H1 (cell line): ENCODE measurements around the gene AMZ1. TPM values are rescaled to one million over a fixed set of nuclear protein-coding genes. Genes with fewer than 3 reads are reported as not detected.

Experiments
- BACH1 ChIP-seq: IDR thresholded peaks from 2 replicates; pipeline ENCODE4 v1.6.1; 2012; ENCODE audit warnings: low read length, improper control_type of control experiment
- EGR1 ChIP-seq: IDR thresholded peaks from 2 replicates; pipeline ENCODE4 v1.6.1; 2011; ENCODE audit warnings: low read depth, low read length, borderline replicate concordance
- GABPA ChIP-seq: IDR thresholded peaks from 2 replicates; pipeline ENCODE4 v1.6.1; 2011; ENCODE audit warnings: mild to moderate bottlenecking, low read length, moderate library complexity, borderline replicate concordance; ENCODE audit not compliant: insufficient read depth
- RBBP5 ChIP-seq: IDR thresholded peaks from 2 replicates; pipeline ENCODE4 v1.7.1; 2012; ENCODE audit warnings: low read depth, mild to moderate bottlenecking, inconsistent platforms, low read length, moderate library complexity, borderline replicate concordance
- RNF2 ChIP-seq: fragments of 200-900, 300-1000 bp; sonication (generic); IDR thresholded peaks from 2 replicates; pipeline ENCODE4 v1.7.1; 2016; ENCODE audit warnings: borderline replicate concordance, low read depth, mild to moderate bottlenecking, antibody characterized with exemption, low read length; ENCODE audit not compliant: poor library complexity, severe bottlenecking; ENCODE audit errors: missing control alignments
- SIX5 ChIP-seq: IDR thresholded peaks from 2 replicates; pipeline ENCODE4 v1.6.1; 2011; ENCODE audit warnings: mild to moderate bottlenecking, low read depth, low read length
- TCF12 ChIP-seq: IDR thresholded peaks from 2 replicates; pipeline ENCODE4 v1.6.1; 2011; ENCODE audit warnings: low read depth, mild to moderate bottlenecking, low read length
- polyA plus RNA-seq, 7 experiments: library from polyadenylated mRNA; depleted of rRNA in 3 of 7; stranded (reverse) in 5 of 7; unstranded in 2 of 7; fragments of >200 nt in 5 of 7; fragments of 200-250 nt in 2 of 7; gene quantifications; 1 replicate in 5 of 7; 2 replicates in 1 of 7; 4 replicates in 1 of 7; pipeline versions ENCODE4 v1.2.1 to v1.2.3, GENCODE V29; 2011 to 2013; ENCODE audit warnings: missing spikeins in 2 of 7, mixed read lengths in 2 of 7
- total RNA-seq: library from RNA; stranded (reverse); fragmentation: NEBNext Ultra II Directional; extraction: Animal tissue kit (Norgen Biotek cat#: 25700); gene quantifications from 2 replicates; pipeline ENCODE4 v1.2.1, GENCODE V29; 2021
- TF ChIP-seq, protein P1 (sequence below), 3 experiments: IDR thresholded peaks; 1 replicate in 2 of 3; 2 replicates in 1 of 3; pipeline versions ENCODE4 v1.5.1 to v1.6.1; 2011; ENCODE audit warnings: low read length in 3 of 3, mild to moderate bottlenecking in 3 of 3, inconsistent platforms in 2 of 3, low read depth in 1 of 3, moderate library complexity in 1 of 3; ENCODE audit not compliant: insufficient read depth in 1 of 3; ENCODE audit errors: control extremely low read depth in 1 of 3

AMZ1 gene
- total and polyA plus RNA-seq, 2 of the 8 experiments (the other 6 are each of a cell fraction or from before 2014, with no cell fraction given): 0.59 to 1.4 TPM

DNA sequence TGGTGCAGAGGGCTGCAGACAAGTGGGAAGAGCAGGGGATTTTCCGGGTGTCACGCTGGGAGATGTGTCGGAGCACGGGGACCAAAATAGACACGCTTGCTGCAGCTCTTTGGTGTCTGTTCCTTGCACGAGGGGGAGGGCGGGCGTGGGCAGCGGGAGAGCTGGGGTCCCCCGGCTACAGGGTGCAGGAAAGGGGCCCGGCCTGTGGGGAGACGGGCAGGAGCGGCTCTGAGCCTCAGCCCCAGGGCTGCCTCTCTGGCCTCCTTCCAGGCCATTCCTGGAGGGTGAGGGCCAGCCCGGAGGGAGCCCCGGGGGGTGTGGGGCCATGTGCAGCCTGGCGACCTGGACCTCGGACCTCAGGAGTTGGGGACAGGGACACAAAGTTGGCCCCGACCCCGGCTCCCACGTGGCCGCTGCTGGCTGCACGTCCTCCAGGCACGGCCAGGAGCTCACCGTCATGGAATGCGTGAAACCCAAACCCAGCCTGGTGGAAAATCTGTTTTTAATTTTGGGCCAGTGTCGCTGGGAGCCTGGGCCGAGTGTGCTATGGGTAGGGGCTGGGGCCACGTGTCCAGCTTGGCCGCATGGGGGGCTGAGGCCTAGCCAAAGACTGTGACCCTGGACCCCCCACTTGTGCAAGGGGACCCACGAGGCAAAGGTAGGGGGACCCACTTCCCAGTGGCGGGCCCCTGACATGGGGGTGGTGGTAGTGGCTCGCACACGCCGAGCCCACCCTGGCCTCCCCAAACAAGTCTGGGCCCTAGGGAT, 49.6 kb upstream of the AMZ1 start (continued):
- TF ChIP-seq TCF12 (no peak), RBBP5 (no peak), BACH1 (no peak), EGR1 (no peak), GABPA (no peak), RNF2 (no peak), SIX5 (no peak)
- TF ChIP-seq, protein P1, sequence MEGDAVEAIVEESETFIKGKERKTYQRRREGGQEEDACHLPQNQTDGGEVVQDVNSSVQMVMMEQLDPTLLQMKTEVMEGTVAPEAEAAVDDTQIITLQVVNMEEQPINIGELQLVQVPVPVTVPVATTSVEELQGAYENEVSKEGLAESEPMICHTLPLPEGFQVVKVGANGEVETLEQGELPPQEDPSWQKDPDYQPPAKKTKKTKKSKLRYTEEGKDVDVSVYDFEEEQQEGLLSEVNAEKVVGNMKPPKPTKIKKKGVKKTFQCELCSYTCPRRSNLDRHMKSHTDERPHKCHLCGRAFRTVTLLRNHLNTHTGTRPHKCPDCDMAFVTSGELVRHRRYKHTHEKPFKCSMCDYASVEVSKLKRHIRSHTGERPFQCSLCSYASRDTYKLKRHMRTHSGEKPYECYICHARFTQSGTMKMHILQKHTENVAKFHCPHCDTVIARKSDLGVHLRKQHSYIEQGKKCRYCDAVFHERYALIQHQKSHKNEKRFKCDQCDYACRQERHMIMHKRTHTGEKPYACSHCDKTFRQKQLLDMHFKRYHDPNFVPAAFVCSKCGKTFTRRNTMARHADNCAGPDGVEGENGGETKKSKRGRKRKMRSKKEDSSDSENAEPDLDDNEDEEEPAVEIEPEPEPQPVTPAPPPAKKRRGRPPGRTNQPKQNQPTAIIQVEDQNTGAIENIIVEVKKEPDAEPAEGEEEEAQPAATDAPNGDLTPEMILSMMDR (IDR thresholded peaks at IDR 0.05; ENCODE audit: control extremely low read depth in 1 of 3, insufficient read depth in 1 of 3, low read depth in 1 of 3, low read length in 3 of 3): no peak
